Measurements from ENCODE around the gene OR5AU1.

DNA sequence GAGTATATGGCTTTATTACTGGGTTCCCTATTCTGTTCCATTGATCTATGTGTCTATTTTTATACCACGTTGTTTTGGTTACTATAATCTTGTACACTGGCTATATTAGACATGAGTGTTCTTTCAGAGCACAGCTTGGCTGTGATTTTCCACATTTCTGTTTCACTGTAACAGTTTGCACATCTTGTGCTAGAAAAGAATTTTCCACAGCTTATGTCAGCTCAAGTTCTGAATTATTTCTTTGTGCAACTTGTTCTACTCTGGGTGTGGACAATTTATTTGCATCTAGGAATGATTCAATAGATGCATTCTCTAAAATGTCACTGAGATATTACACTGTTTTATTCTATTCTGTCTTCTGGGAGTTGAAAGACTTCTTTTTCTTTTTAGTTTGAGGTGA lies 28.4 kb upstream of the OR5AU1 start:
- TF ChIP-seq, protein P1, sequence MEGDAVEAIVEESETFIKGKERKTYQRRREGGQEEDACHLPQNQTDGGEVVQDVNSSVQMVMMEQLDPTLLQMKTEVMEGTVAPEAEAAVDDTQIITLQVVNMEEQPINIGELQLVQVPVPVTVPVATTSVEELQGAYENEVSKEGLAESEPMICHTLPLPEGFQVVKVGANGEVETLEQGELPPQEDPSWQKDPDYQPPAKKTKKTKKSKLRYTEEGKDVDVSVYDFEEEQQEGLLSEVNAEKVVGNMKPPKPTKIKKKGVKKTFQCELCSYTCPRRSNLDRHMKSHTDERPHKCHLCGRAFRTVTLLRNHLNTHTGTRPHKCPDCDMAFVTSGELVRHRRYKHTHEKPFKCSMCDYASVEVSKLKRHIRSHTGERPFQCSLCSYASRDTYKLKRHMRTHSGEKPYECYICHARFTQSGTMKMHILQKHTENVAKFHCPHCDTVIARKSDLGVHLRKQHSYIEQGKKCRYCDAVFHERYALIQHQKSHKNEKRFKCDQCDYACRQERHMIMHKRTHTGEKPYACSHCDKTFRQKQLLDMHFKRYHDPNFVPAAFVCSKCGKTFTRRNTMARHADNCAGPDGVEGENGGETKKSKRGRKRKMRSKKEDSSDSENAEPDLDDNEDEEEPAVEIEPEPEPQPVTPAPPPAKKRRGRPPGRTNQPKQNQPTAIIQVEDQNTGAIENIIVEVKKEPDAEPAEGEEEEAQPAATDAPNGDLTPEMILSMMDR (IDR thresholded peaks at IDR 0.05): no peak
- no peak for TF ChIP-seq EZH2phosphoT487 (IDR thresholded peaks at IDR 0.05; ENCODE audit: borderline replicate concordance, low read depth)
- no peak for TF ChIP-seq GABPA (IDR thresholded peaks at IDR 0.05; ENCODE audit: low read depth)
- TF ChIP-seq SIN3A (IDR thresholded peaks at IDR 0.05; ENCODE audit: borderline replicate concordance, low read depth, low read length): no peak
- TF ChIP-seq NFIC (IDR thresholded peaks at IDR 0.05; ENCODE audit: borderline replicate concordance): no peak
- TF ChIP-seq, protein P2, sequence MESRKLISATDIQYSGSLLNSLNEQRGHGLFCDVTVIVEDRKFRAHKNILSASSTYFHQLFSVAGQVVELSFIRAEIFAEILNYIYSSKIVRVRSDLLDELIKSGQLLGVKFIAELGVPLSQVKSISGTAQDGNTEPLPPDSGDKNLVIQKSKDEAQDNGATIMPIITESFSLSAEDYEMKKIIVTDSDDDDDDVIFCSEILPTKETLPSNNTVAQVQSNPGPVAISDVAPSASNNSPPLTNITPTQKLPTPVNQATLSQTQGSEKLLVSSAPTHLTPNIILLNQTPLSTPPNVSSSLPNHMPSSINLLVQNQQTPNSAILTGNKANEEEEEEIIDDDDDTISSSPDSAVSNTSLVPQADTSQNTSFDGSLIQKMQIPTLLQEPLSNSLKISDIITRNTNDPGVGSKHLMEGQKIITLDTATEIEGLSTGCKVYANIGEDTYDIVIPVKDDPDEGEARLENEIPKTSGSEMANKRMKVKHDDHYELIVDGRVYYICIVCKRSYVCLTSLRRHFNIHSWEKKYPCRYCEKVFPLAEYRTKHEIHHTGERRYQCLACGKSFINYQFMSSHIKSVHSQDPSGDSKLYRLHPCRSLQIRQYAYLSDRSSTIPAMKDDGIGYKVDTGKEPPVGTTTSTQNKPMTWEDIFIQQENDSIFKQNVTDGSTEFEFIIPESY (IDR thresholded peaks at IDR 0.05; ENCODE audit: borderline replicate concordance, low read depth): no peak
- no peak for TF ChIP-seq EP300 (IDR thresholded peaks at IDR 0.05; ENCODE audit: borderline replicate concordance in 1 of 2, low read depth in 1 of 2, low read length in 1 of 2)

Data from SK-N-SH (cell line).